GM13977 (cell line): ENCODE results near the gene GIMD1.
"Not testable (repeated sequence)": the region's sequence is repeated elsewhere in the genome, so short reads cannot be mapped to it uniquely, and the experiment has no call there.

ENCODE experiments used
- DNase-seq: peaks from one replicate; pipeline ENCODE4 v3.0.0; 2012; ENCODE audit warnings: low spot score
- in situ Hi-C: fragments of 300-500 bp; cut with MboI; formaldehyde crosslinking; loops from one replicate; pipeline ENCODE4 v1.12.0; 2022; ENCODE audit warnings: low sequenced_read_pairs, low pct_unique_long_range_greater_than_20kb, mixed read lengths, inconsistent platforms; ENCODE audit not compliant: unreplicated experiment
- TF ChIP-seq, protein P1 (sequence below): IDR thresholded peaks from 2 replicates; pipeline ENCODE4 v1.5.1; 2012; ENCODE audit warnings: mild to moderate bottlenecking, control low read depth; ENCODE audit not compliant: insufficient read depth; ENCODE audit errors: extremely low read depth, missing control alignments

The GIMD1 gene

DNA sequence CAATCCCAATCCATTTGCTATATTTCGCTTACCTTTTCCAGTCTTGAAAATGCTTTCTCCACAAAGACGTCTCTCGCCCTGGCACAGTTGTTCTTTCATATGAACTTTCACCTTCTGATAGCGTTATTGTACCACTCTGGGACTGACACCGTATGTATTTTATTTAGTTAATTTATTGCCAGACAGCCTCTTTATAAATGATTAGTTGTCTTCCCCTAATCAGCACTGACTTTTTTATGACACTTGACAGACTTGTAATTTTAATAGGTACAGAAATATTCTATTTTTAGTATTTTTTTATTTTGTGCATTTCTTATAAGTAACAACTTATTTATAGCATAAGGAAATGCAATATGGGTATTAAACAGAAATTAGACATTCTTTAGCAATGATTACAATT, at the start of gene GIMD1:
Gene GIMD1 (minus strand): TSS at position 101 of the 400 bp plus-strand sequence. CDS start 1,343 bp downstream, outside the sequence.
- in situ Hi-C loops = no loop called here
- DNase-seq = no peak

DNA sequence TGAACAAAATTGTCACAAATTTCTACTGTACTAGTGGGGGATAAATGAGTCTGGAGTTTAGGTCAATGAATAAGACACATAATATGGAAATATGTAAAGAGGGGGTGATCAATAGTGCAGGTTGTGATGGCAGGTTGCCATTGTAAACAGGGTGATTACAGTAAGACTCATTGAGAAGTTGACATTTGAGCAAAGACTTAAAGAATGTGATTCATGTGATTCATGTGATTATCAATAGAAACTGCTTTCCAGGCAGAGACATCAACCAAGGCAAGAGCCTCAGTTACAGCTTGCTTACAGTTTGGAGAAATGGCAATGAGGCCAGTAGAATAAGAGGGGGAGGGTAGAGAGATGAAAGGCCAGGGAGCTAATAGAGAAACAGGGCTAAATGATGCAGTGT, 45.8 kb upstream of the GIMD1 start:
- TF ChIP-seq, protein P1, sequence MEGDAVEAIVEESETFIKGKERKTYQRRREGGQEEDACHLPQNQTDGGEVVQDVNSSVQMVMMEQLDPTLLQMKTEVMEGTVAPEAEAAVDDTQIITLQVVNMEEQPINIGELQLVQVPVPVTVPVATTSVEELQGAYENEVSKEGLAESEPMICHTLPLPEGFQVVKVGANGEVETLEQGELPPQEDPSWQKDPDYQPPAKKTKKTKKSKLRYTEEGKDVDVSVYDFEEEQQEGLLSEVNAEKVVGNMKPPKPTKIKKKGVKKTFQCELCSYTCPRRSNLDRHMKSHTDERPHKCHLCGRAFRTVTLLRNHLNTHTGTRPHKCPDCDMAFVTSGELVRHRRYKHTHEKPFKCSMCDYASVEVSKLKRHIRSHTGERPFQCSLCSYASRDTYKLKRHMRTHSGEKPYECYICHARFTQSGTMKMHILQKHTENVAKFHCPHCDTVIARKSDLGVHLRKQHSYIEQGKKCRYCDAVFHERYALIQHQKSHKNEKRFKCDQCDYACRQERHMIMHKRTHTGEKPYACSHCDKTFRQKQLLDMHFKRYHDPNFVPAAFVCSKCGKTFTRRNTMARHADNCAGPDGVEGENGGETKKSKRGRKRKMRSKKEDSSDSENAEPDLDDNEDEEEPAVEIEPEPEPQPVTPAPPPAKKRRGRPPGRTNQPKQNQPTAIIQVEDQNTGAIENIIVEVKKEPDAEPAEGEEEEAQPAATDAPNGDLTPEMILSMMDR = no peak
- no peak for DNase-seq
- in situ Hi-C loops = no loop called here

More for the DNA sequence above, at the start of gene GIMD1:
- TF ChIP-seq, protein P1 = no peak

DNA sequence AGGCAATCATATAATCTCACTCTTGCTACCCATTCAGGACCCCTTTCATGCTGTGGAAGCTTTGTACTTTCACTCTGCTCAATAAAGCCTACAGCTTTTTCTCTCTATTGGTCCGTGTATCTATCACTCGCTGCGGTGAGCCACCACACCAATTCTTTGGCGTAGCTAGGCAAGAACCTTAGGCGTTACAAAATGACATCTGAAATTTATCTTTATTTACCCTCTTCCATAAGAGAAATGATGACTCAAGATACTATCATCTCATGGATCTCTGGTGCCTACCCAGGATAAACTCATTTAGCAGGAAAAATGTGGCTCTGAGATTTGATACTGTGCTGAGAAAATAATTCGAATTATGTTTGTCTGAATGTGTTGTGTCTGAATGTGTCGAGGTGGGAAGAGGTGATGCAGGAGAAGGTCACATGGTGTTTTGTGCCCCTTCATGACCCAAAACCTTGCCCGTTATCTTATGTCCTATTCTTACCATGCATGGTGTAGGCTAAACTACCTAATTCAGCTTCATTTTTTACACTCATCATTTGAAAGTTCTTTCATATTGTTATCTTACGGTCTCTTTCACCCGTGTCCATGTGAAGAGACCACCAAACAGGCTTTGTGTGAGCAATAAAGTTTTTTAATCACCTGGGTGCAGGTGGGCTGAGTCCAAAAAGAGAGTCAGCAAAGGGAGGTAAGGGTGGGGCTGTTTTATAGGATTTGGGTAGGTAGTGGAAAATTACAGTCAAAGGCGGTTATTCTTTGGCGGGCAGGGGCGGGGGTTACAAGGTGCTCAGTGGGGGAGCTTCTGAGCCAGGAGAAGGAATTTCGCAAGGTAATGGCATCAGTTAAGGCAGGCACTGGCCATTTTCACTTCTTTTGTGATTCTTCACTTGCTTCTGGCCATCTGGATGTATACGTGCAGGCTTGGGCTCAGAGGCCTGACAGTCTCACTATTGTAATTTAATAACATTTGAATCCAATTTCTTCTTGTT, 41.6 kb upstream of the GIMD1 start:
- in situ Hi-C loops = no loop called here
- DNase-seq = no peak
- TF ChIP-seq, protein P1 = no peak

DNA sequence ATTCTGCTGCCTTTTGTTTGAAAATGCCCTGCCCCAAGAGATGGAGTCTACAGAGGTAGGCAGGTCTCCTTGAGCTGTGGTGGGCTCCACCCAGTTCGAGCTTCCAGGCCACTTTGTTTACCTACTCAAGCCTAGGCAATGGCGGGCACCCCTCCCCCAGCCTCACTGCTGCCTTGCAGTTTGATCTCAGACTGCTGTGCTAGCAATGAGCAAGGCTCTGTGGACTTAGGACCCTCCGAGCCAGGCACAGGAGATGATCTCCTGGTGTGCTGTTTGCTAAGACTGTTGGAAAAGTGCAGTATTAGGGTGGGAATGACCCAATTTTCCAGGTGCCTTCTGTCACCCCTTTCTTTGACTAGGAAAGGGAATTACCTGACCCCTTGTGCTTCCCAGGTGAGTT, 39.4 kb upstream of the GIMD1 start:
- DNase-seq, in situ Hi-C loops: not testable (repeated sequence)

DNA sequence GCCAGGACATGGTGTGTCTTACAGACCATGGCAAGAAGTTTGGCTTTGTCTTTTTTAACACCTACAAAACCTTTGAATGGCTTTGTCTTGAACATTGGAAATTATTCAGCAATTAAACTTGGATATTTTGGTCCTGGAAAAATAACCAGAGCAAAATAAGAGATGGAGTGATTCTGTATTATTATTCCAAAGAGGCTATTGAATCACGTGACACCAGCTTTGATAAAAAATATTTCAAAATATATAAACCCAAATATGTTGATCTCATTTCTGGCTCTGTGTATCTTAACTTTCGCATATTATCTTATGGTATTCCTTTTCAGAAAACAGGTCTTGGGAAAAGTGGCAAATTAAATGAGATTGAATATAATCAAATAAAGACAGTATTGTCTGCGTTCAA, 32.6 kb upstream of the GIMD1 start:
- no peak for DNase-seq
- in situ Hi-C loops = no loop called here
- TF ChIP-seq, protein P1 = no peak

DNA sequence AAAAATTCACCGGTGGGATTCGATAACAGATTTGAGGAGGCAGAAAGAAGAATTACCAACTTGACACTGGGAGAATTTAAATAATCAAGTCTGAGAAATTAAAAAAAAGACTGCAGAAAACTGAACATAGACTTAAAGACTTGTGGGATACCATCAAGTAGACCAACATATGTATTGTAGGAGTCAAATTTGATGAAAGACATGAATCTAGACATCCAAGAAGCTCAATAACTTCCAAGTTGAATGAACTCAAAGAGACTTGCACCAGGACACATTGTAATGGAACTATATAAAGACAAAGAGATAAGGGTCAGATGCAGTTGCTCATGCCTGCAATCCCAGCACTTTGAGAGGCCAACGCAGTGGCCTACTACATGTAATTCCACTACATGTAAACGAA, 30.3 kb upstream of the GIMD1 start:
- DNase-seq, in situ Hi-C loops: not testable (repeated sequence)

DNA sequence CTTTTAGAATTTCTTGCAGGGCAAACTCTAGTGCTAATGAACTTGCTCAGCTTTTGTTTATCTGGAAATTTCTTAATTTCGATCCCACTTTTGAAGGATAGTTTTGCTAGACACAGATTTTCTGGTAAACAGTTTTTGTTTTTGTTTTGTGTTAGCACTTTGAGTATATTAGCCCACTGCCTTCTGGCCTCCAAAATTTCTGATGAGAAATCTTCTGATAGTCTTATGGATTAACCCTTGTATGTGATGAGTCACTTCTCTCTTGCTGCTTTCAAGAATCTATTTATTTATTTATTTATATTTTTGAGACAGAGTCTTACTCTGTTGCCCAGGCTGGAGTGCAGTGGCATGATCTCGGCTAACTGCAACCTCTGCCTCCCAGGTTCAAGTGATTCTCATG, 27.0 kb upstream of the GIMD1 start:
- in situ Hi-C loops = no loop called here
- TF ChIP-seq, protein P1 = no peak
- no peak for DNase-seq
